ENCODE measurements around the gene JUN. TPM values are rescaled to one million over a fixed set of nuclear protein-coding genes. Genes with fewer than 3 reads are reported as not detected.
"Not testable (repeated sequence)": the region's sequence is repeated elsewhere in the genome, so short reads cannot be mapped to it uniquely, and the experiment has no call there.

JUN gene
- total RNA-seq, 1 donor from 2014 or later, result 135 TPM

GRCh38 chr1:58808077-58808476 lies 24.2 kb upstream of the JUN start:
- DNase-seq (ENCODE audit: low spot score), result no peak

- no peak for DNase-seq (ENCODE audit: low spot score)
These were observed 22.1 kb upstream of the JUN start for GRCh38 chr1:58805716-58806571.

- DNase-seq (ENCODE audit: low spot score), result no peak
These were observed 21.2 kb upstream of the JUN start for GRCh38 chr1:58804853-58805565.

DNA sequence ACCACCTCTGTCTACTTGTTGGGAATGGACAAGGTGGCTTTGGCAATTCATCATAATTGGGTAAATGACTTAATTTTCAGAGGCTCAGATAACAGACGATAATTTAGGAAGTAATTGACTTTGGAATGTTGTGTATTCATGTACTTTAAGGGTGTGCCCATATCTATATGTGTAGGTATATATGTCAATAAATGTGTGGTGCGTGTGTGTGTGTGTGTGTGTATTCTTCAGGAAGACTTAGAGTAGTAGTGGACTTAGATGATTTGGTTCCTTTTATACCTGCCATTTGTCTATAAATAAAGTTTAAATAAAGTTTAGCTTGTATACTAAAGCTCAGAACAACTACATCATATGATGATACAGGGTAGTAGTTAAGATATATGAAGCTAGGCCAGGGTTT lies 20.0 kb upstream of the JUN start:
- DNase-seq (ENCODE audit: low spot score), result no peak

DNA sequence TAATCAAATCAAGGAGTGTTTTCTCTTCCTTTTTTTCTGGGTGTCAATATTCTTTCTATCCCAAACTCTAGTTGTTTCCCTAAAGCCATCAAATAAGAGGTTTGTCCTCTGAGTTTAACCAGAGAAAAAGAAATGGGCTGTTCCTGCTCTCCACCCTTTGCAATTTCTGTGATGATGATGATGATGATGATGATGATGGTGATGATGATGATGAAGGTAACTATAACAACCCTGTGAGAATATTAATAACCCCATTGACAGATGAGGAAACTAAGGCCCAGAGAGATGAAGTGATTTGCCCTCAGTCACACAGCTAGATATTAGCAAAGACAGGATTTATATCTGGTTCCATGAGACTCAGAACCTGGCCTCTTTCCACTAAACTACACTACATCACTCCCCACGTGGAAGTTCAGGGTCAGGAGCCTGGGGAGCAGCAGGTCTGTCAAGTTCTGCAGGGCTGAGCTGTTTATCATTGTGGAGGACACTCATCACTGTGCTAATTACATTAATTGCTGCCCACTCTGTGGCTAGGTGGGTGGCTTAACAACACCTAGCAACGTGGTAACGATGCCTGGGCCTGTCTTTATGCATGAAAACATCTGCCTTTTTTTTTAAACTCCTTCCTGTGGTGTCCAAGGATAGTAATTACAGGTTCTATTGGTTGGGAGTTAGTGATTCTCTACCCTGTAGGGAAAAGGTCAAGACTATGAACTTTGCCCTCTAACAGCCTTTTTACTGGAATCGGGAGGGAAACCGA lies 19.0 kb upstream of the JUN start:
- DNase-seq (ENCODE audit: low spot score), result no peak

DNA sequence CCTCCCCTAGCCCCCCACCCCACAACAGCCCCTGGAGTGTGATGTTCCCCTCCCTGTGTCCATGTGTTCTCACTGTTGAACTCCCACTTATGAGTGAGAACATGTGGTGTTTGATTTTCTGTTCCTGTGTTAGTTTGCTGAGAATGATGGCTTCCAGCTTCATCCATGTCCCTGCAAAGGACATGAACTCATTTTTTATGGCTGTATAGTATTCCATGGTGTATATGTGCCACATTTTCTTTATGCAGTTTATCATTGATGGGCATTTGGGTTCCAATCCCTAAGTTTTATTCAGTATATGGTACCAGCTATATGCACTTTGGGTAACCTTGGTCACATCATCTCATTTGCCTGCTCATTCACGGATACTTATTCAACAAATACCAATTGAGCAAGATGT lies 17.4 kb upstream of the JUN start:
- DNase-seq (ENCODE audit: low spot score), result not testable (repeated sequence)

GRCh38 chr1:58799650-58800049 lies 15.8 kb upstream of the JUN start:
- DNase-seq (ENCODE audit: low spot score), result no peak

- DNase-seq (ENCODE audit: low spot score), result no peak
These were observed 15.1 kb upstream of the JUN start for GRCh38 chr1:58798910-58799442.

DNA sequence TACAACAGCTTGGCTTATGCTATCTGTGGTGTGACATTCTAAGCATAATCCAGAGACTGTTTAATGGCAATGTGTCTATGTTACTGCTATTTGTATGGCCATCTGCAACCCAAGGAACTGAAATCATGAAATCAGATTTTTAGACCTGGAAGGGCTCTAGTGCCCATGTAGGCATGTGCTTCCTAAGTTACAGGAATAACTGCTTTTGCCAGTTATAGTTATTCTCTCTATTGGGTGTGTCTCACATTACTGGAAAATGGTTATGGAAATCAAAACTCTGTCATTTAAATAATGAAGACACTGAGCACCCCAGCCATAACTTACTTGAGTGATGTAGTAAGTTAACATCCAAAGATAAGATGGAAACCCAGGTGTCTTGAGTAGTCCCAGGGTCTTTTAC lies 12.6 kb upstream of the JUN start:
- DNase-seq (ENCODE audit: low spot score), result no peak

DNA sequence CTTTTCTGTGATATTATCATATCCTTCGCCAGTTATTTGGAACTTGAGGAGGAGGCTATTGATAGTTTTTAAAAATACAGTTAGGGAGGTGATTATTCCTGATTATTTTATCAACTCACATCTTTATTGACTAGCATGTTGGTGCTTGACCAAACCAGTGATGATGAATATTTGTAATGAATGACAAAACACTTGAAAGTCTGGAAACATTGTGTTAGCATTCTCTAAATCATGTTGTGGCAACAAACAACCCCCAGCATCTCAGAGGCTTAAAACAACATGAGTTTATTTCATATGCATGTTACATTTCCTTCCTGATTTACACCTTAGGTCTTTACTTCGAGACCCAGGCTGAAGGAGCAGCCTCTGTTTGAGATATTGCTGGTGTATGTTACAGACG lies 10.7 kb upstream of the JUN start:
- DNase-seq (ENCODE audit: low spot score), result no peak

DNA sequence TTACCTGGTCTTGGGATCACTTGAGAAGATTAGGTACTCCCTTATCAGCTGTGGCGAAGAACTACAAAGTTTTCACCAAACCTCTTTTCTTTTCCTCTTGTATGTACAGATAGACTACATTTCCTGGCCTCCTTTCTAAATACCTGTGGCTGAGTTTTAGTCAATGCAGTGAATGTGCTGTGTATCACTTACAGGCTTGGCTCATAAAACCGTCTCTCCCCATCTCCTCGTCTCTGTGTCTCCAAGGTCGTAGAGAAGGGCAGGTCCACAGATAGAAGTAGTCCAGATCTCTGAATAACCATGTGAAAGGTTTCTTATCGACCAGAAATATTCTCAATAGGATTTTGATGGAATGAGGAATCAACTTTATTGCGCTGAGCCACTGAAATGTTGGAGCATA lies 9.0 kb upstream of the JUN start:
- no peak for DNase-seq (ENCODE audit: low spot score)

DNA sequence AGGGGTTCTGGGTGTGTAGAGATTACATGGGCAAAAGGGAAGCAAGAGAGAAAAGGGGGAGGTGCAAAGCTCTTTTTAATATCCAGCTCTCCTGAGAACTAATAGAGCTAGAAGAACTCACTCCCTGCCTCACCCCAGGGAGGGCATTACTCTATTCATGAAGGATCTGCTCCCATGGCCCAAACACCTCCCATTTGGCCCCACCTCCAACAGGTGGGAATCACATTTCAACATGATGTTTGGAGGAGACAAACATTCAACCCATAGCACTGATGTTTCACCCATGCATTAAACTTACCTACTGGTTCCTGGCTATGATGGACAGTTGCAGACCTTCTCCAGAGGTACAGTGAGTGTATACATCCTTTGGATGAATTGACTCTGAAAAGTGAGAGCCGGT lies 7.3 kb upstream of the JUN start:
- DNase-seq (ENCODE audit: low spot score), result no peak

- DNase-seq (ENCODE audit: low spot score), result no peak
These were observed 6.3 kb upstream of the JUN start for GRCh38 chr1:58789996-58790660.

- no peak for DNase-seq (ENCODE audit: low spot score)
These were observed 5.5 kb upstream of the JUN start for GRCh38 chr1:58789322-58789856.

- DNase-seq (ENCODE audit: low spot score), result no peak
These were observed 4.4 kb upstream of the JUN start for GRCh38 chr1:58788259-58788658.

DNA sequence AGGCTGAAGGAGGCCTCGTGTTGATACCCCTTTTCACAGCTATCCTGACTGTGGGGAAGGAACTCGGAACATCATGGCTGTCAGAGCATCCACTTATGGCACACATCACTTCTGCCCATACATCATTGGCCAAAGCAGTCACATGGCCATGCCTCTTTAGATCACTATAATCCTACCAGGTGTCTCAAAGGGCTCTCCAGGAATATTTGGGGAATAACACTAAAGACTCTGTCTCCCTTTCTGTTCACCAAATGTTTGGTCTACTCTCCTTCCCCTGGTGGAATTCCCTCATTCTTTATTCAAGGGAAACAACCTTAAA lies 3.0 kb upstream of the JUN start:
- DNase-seq (ENCODE audit: low spot score), result no peak

GRCh38 chr1:58786184-58786926 lies 2.5 kb upstream of the JUN start:
- DNase-seq (ENCODE audit: low spot score), result no peak

GRCh38 chr1:58785442-58786058 lies 1.7 kb upstream of the JUN start:
- peak; percentile 65 for DNase-seq (ENCODE audit: low spot score)

DNA sequence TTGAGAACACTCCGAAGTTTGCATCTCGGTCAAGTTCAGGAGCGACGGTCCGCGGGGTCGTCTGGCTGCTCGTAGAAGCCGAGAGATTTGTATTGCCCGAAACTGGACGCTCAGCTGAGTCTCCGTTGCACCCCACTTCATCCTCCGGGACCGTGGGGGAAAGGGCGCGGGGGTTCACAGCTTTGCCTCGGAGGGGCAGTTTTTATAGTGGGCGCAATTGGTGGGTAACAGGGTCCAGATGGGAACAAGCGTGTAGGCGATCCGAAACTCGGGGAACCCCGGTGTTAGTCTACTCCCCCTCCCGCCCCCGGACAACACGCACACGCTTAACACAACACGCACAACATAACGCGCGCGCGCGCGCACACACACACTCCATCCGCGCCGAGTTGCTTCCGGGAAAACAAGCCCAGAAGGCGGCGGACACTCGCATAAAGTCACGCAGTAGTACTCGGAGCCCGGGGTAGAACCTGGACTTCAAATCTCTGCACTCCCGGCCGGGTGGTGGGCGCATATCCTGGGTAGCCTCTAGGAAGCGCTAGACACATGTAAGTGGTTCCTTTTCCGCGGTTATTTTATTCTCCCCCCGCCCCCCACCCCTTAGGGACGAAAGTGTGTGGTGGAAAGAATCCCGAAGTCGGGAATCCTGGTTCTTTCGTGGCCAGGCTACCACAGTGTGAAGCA lies 1.1 kb upstream of the JUN start:
- peak; percentile 89 for DNase-seq (ENCODE audit: low spot score)
